HEK293 (cell line): ENCODE measurements around the gene ZACN.

Experiments used
- CTCF ChIA-PET: fragments of 350-600 bp; formaldehyde crosslinking; extraction: SDS; loops from one replicate; lab custom pipeline; 2021; ENCODE audit warnings: antibody characterized with exemption; lab: Yijun Ruan, JAX
- POLR2A ChIA-PET: fragments of 300-600 bp; formaldehyde crosslinking; extraction: SDS; loops from one replicate; lab custom pipeline; 2020; ENCODE audit warnings: antibody characterized with exemption, inconsistent platforms; lab: Yijun Ruan, JAX
- H3K27ac ChIP-seq: fragments of 200-500 bp; sonication (Bioruptor generic); 2 replicates; pipeline ENCODE4 v1.5.1; 2014; ENCODE audit warnings: low read depth, low read length, control low read depth, inconsistent platforms; ENCODE audit errors: extremely low read depth
- H3K36me3 ChIP-seq, 2 experiments: fragments of 200-500 bp in 1 of 2; sonication (Bioruptor generic) in 1 of 2; 1 replicate in 1 of 2; 2 replicates in 1 of 2; pipeline ENCODE4 v1.5.1; 2014 to 2017; ENCODE audit warnings: inconsistent platforms in 2 of 2, low read length in 2 of 2; ENCODE audit not compliant: control insufficient read depth in 2 of 2, insufficient read depth in 1 of 2
- H3K4me1 ChIP-seq: fragments of 200-500 bp; sonication (Bioruptor generic); 2 replicates; pipeline ENCODE4 v1.5.1; 2014; ENCODE audit warnings: mild to moderate bottlenecking, low read length, inconsistent platforms; ENCODE audit not compliant: control insufficient read depth, insufficient read depth
- H3K4me3 ChIP-seq: 2 replicates; pipeline ENCODE4 v1.5.1; 2011; ENCODE audit warnings: low read depth, mild to moderate bottlenecking, control low read depth, low read length, moderate library complexity
- H3K9me3 ChIP-seq: fragments of 200-500 bp; sonication (Bioruptor generic); 2 replicates; pipeline ENCODE4 v1.5.1; 2014; ENCODE audit warnings: low read depth, low read length, inconsistent platforms; ENCODE audit not compliant: control insufficient read depth, insufficient read depth
- BCL6B ChIP-seq: fragments of 450-650 bp; formaldehyde crosslinking; IDR thresholded peaks from 2 replicates; pipeline ENCODE4 v1.5.1; 2017; ENCODE audit warnings: missing biosample characterization, missing genetic modification characterization
- CTCF ChIP-seq: fragments of 450-650 bp; formaldehyde crosslinking; IDR thresholded peaks from 2 replicates; pipeline ENCODE4 v1.5.1; 2016; ENCODE audit warnings: missing biosample characterization, missing genetic modification characterization
- FEZF1 ChIP-seq: fragments of 450-650 bp; formaldehyde crosslinking; IDR thresholded peaks from 2 replicates; pipeline ENCODE4 v1.5.1; 2016; ENCODE audit warnings: missing biosample characterization, missing genetic modification characterization
- INSM2 ChIP-seq: fragments of 450-650 bp; formaldehyde crosslinking; IDR thresholded peaks from 2 replicates; pipeline ENCODE4 v1.5.1; 2016; ENCODE audit warnings: missing biosample characterization, missing genetic modification characterization
- KLF8 ChIP-seq: fragments of 450-650 bp; formaldehyde crosslinking; IDR thresholded peaks from 2 replicates; pipeline ENCODE4 v1.5.1; 2016; ENCODE audit warnings: missing biosample characterization, missing genetic modification characterization
- SCRT2 ChIP-seq: fragments of 450-650 bp; formaldehyde crosslinking; IDR thresholded peaks from 2 replicates; pipeline ENCODE4 v1.5.1; 2016; ENCODE audit warnings: missing biosample characterization, missing genetic modification characterization
- TRIM28 ChIP-seq: IDR thresholded peaks from 2 replicates; pipeline ENCODE4 v1.6.1; 2011; ENCODE audit warnings: low read length, control low read depth, borderline replicate concordance
- YY2 ChIP-seq: fragments of 450-650 bp; formaldehyde crosslinking; IDR thresholded peaks from 2 replicates; pipeline ENCODE4 v1.5.1; 2016; ENCODE audit warnings: missing biosample characterization, missing genetic modification characterization
- ZBTB11 ChIP-seq: fragments of 450-650 bp; formaldehyde crosslinking; conservative IDR thresholded peaks from 2 replicates; pipeline ENCODE4 v1.5.1; 2016; ENCODE audit warnings: low read depth, missing biosample characterization, missing genetic modification characterization
- ZBTB8A ChIP-seq: fragments of 450-650 bp; formaldehyde crosslinking; IDR thresholded peaks from 2 replicates; pipeline ENCODE4 v1.5.1; 2016; ENCODE audit warnings: missing biosample characterization, missing genetic modification characterization
- ZFP3 ChIP-seq: fragments of 450-650 bp; formaldehyde crosslinking; IDR thresholded peaks from 2 replicates; pipeline ENCODE4 v1.5.1; 2016; ENCODE audit warnings: low read depth, missing biosample characterization, missing genetic modification characterization
- ZNF311 ChIP-seq: fragments of 450-650 bp; formaldehyde crosslinking; IDR thresholded peaks from 2 replicates; pipeline ENCODE4 v1.5.1; 2017; ENCODE audit warnings: missing biosample characterization, missing genetic modification characterization, borderline replicate concordance
- ZNF341 ChIP-seq: fragments of 450-650 bp; formaldehyde crosslinking; IDR thresholded peaks from 2 replicates; pipeline ENCODE4; 2016; ENCODE audit warnings: low read depth, missing biosample characterization, missing genetic modification characterization
- ZNF473 ChIP-seq: fragments of 450-650 bp; formaldehyde crosslinking; IDR thresholded peaks from 2 replicates; pipeline ENCODE4 v1.5.1; 2017; ENCODE audit warnings: missing biosample characterization, missing genetic modification characterization
- ZNF501 ChIP-seq: fragments of 450-650 bp; formaldehyde crosslinking; IDR thresholded peaks from 2 replicates; pipeline ENCODE4 v1.5.1; 2016; ENCODE audit warnings: missing biosample characterization, missing genetic modification characterization
- ZNF561 ChIP-seq: fragments of 450-650 bp; IDR thresholded peaks from 2 replicates; pipeline ENCODE4 v1.5.1; 2018; ENCODE audit warnings: missing biosample characterization, missing genetic modification characterization, borderline replicate concordance
- ZNF621 ChIP-seq: fragments of 450-650 bp; formaldehyde crosslinking; IDR thresholded peaks from 2 replicates; pipeline ENCODE4 v1.5.1; 2017; ENCODE audit warnings: missing biosample characterization, missing genetic modification characterization
- ZNF623 ChIP-seq: fragments of 450-650 bp; formaldehyde crosslinking; IDR thresholded peaks from 2 replicates; pipeline ENCODE4 v1.5.1; 2016; ENCODE audit warnings: missing biosample characterization, missing genetic modification characterization
- ZNF704 ChIP-seq: fragments of 450-650 bp; formaldehyde crosslinking; IDR thresholded peaks from 2 replicates; pipeline ENCODE4 v1.5.1; 2016; ENCODE audit warnings: missing biosample characterization, missing genetic modification characterization
- ZSCAN30 ChIP-seq: fragments of 450-650 bp; IDR thresholded peaks from 2 replicates; pipeline ENCODE4 v1.5.1; 2018; ENCODE audit warnings: missing biosample characterization, mild to moderate bottlenecking, missing genetic modification characterization, moderate library complexity

The ZACN gene

GRCh38 chr17:76049239-76049638 is 29.7 kb upstream of the ZACN start:
- Histone ChIP-seq H3K36me3 (peaks cover 62 to 95% of the 10 kb centered on the region in 2 experiments), H3K27ac (no peak overlapping the region), H3K4me3 (no peak overlapping the region), H3K9me3 (no peaks in the 10 kb centered on the region), H3K4me1 (peaks cover 5% of the 10 kb centered on the region)
- CTCF ChIA-PET = interaction anchor here (0.6 to 1.8 kb wide), 3 partner anchors 11 to 400 kb away, joined by 3 to 9 read pairs (median 5); no protein-coding TSS in a partner anchor
- POLR2A ChIA-PET = interaction anchor here (1.2 kb wide), 1 partner anchor 22 kb away, joined by 3 read pairs; no protein-coding TSS in a partner anchor
- TF ChIP-seq ZBTB11 (tag by site-specific recombination) (peak; percentile 85), TRIM28 (no peak), ZNF341 (peak; percentile 70), INSM2 (no peak), CTCF (tag by site-specific recombination) (no peak)

GRCh38 chr17:76049836-76050537 is 29.0 kb upstream of the ZACN start:
- TF ChIP-seq SCRT2 (0 out of 2 replicates have a peak, but pooled peaks have one; percentile 30), ZNF311 (no peak), ZBTB8A (tag by site-specific recombination) (no peak)
- TF ChIP-seq, all 188 proteins: peak for 1
- Histone ChIP-seq H3K36me3 (peaks cover 62 to 94% of the 10 kb centered on the region in 2 experiments), H3K9me3 (no peaks in the 10 kb centered on the region), H3K4me3 (no peak overlapping the region), H3K27ac (no peak overlapping the region), H3K4me1 (peaks cover 5% of the 10 kb centered on the region)
- ChIA-PET CTCF (interaction anchor here (1.4 to 1.8 kb wide), 3 partner anchors 12 to 36 kb away, joined by 5 to 9 read pairs (median 6); no protein-coding TSS in a partner anchor), POLR2A (interaction anchor here (1.2 kb wide), 1 partner anchor 21 kb away, joined by 3 read pairs; no protein-coding TSS in a partner anchor)

GRCh38 chr17:76050538-76051467 is 28.2 kb upstream of the ZACN start:
- no peak overlapping the region for H3K27ac ChIP-seq
- ChIA-PET POLR2A (no interaction called here), CTCF (interaction anchor here (0.6 to 1.7 kb wide), 4 partner anchors 13 to 36 kb away, joined by 3 to 6 read pairs (median 4); no protein-coding TSS in a partner anchor)
- peaks cover 67 to 92% of the 10 kb centered on the region in 2 experiments for H3K36me3 ChIP-seq
- peaks cover 5% of the 10 kb centered on the region for H3K4me1 ChIP-seq
- no peaks in the 10 kb centered on the region for H3K9me3 ChIP-seq
- H3K4me3 ChIP-seq = no peak overlapping the region
- no peak for TF ChIP-seq ZFP3 (tag by site-specific recombination)
- no peak for TF ChIP-seq ZNF561 (tag by site-specific recombination)
- no peak for TF ChIP-seq ZNF623 (tag by site-specific recombination)
- TF ChIP-seq ZNF704 (tag by site-specific recombination) = no peak
- no peak for TF ChIP-seq ZNF621 (tag by site-specific recombination)
- no peak for TF ChIP-seq BCL6B (tag by site-specific recombination)
- no peak for TF ChIP-seq ZNF473
- TF ChIP-seq FEZF1 (tag by site-specific recombination) = no peak
- TF ChIP-seq ZNF501 (tag by site-specific recombination) = no peak
- no peak for TF ChIP-seq KLF8
- no peak for TF ChIP-seq YY2 (tag by site-specific recombination)
- no peak for TF ChIP-seq ZSCAN30 (tag by site-specific recombination)
